Subcutaneous abdominal adipose tissue (tissue), 5 donors: ENCODE results near the gene DAAM1.
A peak's percentile ranks its signal among the peaks of the same experiment; 100 is the strongest.

Source experiments
- H3K27ac ChIP-seq: one replicate; pipeline ENCODE4 v1.7.0; 2013; ENCODE audit warnings: low read depth, mild to moderate bottlenecking, inconsistent platforms, low read length, moderate library complexity
- H3K27me3 ChIP-seq, 5 donors: one replicate each; pipeline ENCODE4 v1.7.0; 2013; ENCODE audit warnings: low read length in 5 of 5, inconsistent platforms in 1 of 5; ENCODE audit not compliant: control insufficient read depth in 5 of 5, insufficient read depth in 4 of 5
- H3K36me3 ChIP-seq, 5 donors: one replicate each; pipeline ENCODE4 v1.7.0; 2013; ENCODE audit warnings: low read length in 5 of 5; ENCODE audit not compliant: control insufficient read depth in 5 of 5, insufficient read depth in 5 of 5
- H3K4me1 ChIP-seq, 5 donors: one replicate each; pipeline ENCODE4 v1.7.0; 2013; ENCODE audit warnings: low read length in 5 of 5, mild to moderate bottlenecking in 3 of 5, moderate library complexity in 1 of 5; ENCODE audit not compliant: control insufficient read depth in 5 of 5, insufficient read depth in 5 of 5
- H3K4me3 ChIP-seq, 5 donors: one replicate each; pipeline ENCODE4 v1.7.0; 2013; ENCODE audit warnings: low read length in 5 of 5, low read depth in 1 of 5
- H3K9ac ChIP-seq, 5 donors: one replicate each; pipeline ENCODE4 v1.7.0; 2013; ENCODE audit warnings: low read length in 5 of 5, mild to moderate bottlenecking in 4 of 5, moderate library complexity in 3 of 5
- H3K9me3 ChIP-seq, 5 donors: one replicate each; pipeline ENCODE4 v1.7.0; 2013; ENCODE audit warnings: low read length in 5 of 5; ENCODE audit not compliant: control insufficient read depth in 5 of 5
- donor health status: healthy.
- donor health status: healthy.
- donor health status: healthy.
- donor health status: healthy.
- donor health status: healthy.

The DAAM1 gene

GRCh38 chr14:59199205-59199604 is 10.7 kb downstream of the DAAM1 start:
- H3K9me3 ChIP-seq = no peaks in the 10 kb centered on the region
- no peaks in the 10 kb centered on the region for H3K27me3 ChIP-seq
- H3K36me3 ChIP-seq = peaks cover 0 to 2% (median 0%) of the 10 kb centered on the region in 5 donors
- no peak overlapping the region for H3K4me3 ChIP-seq
- H3K4me1 ChIP-seq = peaks cover 0 to 42% (median 20%) of the 10 kb centered on the region in 5 donors
- no peak overlapping the region for H3K27ac ChIP-seq
- no peak overlapping the region for H3K9ac ChIP-seq

- H3K4me1 ChIP-seq = peaks cover 0 to 42% (median 18%) of the 10 kb centered on the region in 5 donors
- no peak overlapping the region for H3K4me3 ChIP-seq
- H3K27ac ChIP-seq = peak overlapping the region; percentile 4
Observed at GRCh38 chr14:59199614-59200013, 11.1 kb downstream of the DAAM1 start.

GRCh38 chr14:59200195-59200594 is 11.7 kb downstream of the DAAM1 start:
- H3K4me1 ChIP-seq = peaks cover 0 to 44% (median 18%) of the 10 kb centered on the region in 5 donors
- peaks cover 0 to 2% (median 0%) of the 10 kb centered on the region in 5 donors for H3K36me3 ChIP-seq
- peak overlapping the region; percentile 4 for H3K27ac ChIP-seq
- H3K9ac ChIP-seq = no peak overlapping the region
- H3K27me3 ChIP-seq = no peaks in the 10 kb centered on the region
- no peak overlapping the region for H3K4me3 ChIP-seq
- H3K9me3 ChIP-seq = no peaks in the 10 kb centered on the region

More at GRCh38 chr14:59199614-59200013, 11.1 kb downstream of the DAAM1 start:
- Histone ChIP-seq H3K9ac (no peak overlapping the region), H3K27me3 (no peaks in the 10 kb centered on the region), H3K36me3 (peaks cover 0 to 2% (median 0%) of the 10 kb centered on the region in 5 donors), H3K9me3 (no peaks in the 10 kb centered on the region)

GRCh38 chr14:59202031-59202430 is 13.6 kb downstream of the DAAM1 start:
- Histone ChIP-seq H3K36me3 (peaks cover 0 to 2% (median 0%) of the 10 kb centered on the region in 5 donors), H3K27ac (no peak overlapping the region), H3K4me3 (no peak overlapping the region), H3K9ac (no peak overlapping the region), H3K27me3 (no peaks in the 10 kb centered on the region), H3K9me3 (no peaks in the 10 kb centered on the region), H3K4me1 (peaks cover 0 to 37% (median 18%) of the 10 kb centered on the region in 5 donors)

- Histone ChIP-seq H3K9ac (no peak overlapping the region), H3K4me1 (peaks cover 0 to 27% (median 14%) of the 10 kb centered on the region in 5 donors), H3K27me3 (no peaks in the 10 kb centered on the region), H3K9me3 (no peaks in the 10 kb centered on the region), H3K27ac (no peak overlapping the region), H3K4me3 (no peak overlapping the region), H3K36me3 (no peaks in the 10 kb centered on the region)
Observed at GRCh38 chr14:59204305-59204704, 15.8 kb downstream of the DAAM1 start.

GRCh38 chr14:59206892-59207291 is 18.4 kb downstream of the DAAM1 start:
- peaks cover 0 to 19% (median 12%) of the 10 kb centered on the region in 5 donors for H3K4me1 ChIP-seq
- peak overlapping the region; percentile 34 for H3K27ac ChIP-seq
- H3K9ac ChIP-seq = no peak overlapping the region

GRCh38 chr14:59207506-59207933 is 19.1 kb downstream of the DAAM1 start:
- no peaks in the 10 kb centered on the region for H3K27me3 ChIP-seq
- H3K4me1 ChIP-seq = peaks cover 0 to 22% (median 17%) of the 10 kb centered on the region in 5 donors
- no peaks in the 10 kb centered on the region for H3K9me3 ChIP-seq
- peak overlapping the region; percentile 34 for H3K27ac ChIP-seq
- H3K4me3 ChIP-seq = no peak overlapping the region
- no peak overlapping the region for H3K9ac ChIP-seq
- no peaks in the 10 kb centered on the region for H3K36me3 ChIP-seq

More at GRCh38 chr14:59206892-59207291, 18.4 kb downstream of the DAAM1 start:
- Histone ChIP-seq H3K27me3 (no peaks in the 10 kb centered on the region), H3K36me3 (no peaks in the 10 kb centered on the region), H3K9me3 (no peaks in the 10 kb centered on the region), H3K4me3 (no peak overlapping the region)

- Histone ChIP-seq H3K9ac (no peak overlapping the region), H3K9me3 (no peaks in the 10 kb centered on the region), H3K36me3 (no peaks in the 10 kb centered on the region), H3K4me3 (no peak overlapping the region), H3K4me1 (peaks cover 0 to 29% (median 23%) of the 10 kb centered on the region in 5 donors), H3K27ac (peak overlapping the region; percentile 34), H3K27me3 (no peaks in the 10 kb centered on the region)
Observed at GRCh38 chr14:59208224-59208814, 19.9 kb downstream of the DAAM1 start.

GRCh38 chr14:59208954-59209353 is 20.5 kb downstream of the DAAM1 start:
- Histone ChIP-seq H3K4me3 (no peak overlapping the region), H3K4me1 (peaks cover 0 to 35% (median 26%) of the 10 kb centered on the region in 5 donors), H3K9ac (no peak overlapping the region), H3K27me3 (no peaks in the 10 kb centered on the region), H3K27ac (no peak overlapping the region), H3K36me3 (no peaks in the 10 kb centered on the region), H3K9me3 (no peaks in the 10 kb centered on the region)

GRCh38 chr14:59210621-59211020 is 22.2 kb downstream of the DAAM1 start:
- Histone ChIP-seq H3K4me3 (no peak overlapping the region), H3K27ac (no peak overlapping the region), H3K4me1 (peaks cover 0 to 50% (median 39%) of the 10 kb centered on the region in 5 donors), H3K27me3 (no peaks in the 10 kb centered on the region), H3K36me3 (no peaks in the 10 kb centered on the region), H3K9ac (no peak overlapping the region), H3K9me3 (no peaks in the 10 kb centered on the region)
